Loucy (cell line): ENCODE measurements around the gene GSE1.

ENCODE experiments used
- H2AFZ ChIP-seq: fragments of 200-600 bp; sonication (generic); 2 replicates; pipeline ENCODE4 v1.6.0; 2016; ENCODE audit warnings: antibody characterized with exemption, mild to moderate bottlenecking, low read length, moderate library complexity
- H3F3A ChIP-seq: fragments of 200-600 bp; 2 replicates; pipeline ENCODE4 v1.6.0; 2016; ENCODE audit warnings: antibody characterized with exemption, low read depth, mild to moderate bottlenecking
- H3K27me3 ChIP-seq: fragments of 200-600 bp; sonication (generic); 2 replicates; pipeline ENCODE4 v1.6.1; 2014; ENCODE audit warnings: low read length, mild to moderate bottlenecking; ENCODE audit not compliant: insufficient read depth, poor library complexity, severe bottlenecking
- H3K36me3 ChIP-seq: fragments of 200-600 bp; sonication (generic); 2 replicates; pipeline ENCODE4 v1.6.1; 2016; ENCODE audit warnings: low read length; ENCODE audit not compliant: insufficient read depth
- H3K4me1 ChIP-seq: fragments of 200-600 bp; sonication (generic); 2 replicates; pipeline ENCODE4 v1.5.1; 2014; ENCODE audit warnings: low read length, mild to moderate bottlenecking; ENCODE audit not compliant: insufficient read depth, poor library complexity, severe bottlenecking
- H3K4me2 ChIP-seq: fragments of 200-600 bp; sonication (generic); 2 replicates; pipeline ENCODE4 v1.6.0; 2014; ENCODE audit warnings: antibody characterized with exemption, low read length, low read depth, mild to moderate bottlenecking; ENCODE audit not compliant: poor library complexity, severe bottlenecking
- H3K4me3 ChIP-seq: fragments of 200-600 bp; sonication (generic); 2 replicates; pipeline ENCODE4 v1.5.1; 2014; ENCODE audit warnings: low read length, mild to moderate bottlenecking, mixed read lengths; ENCODE audit not compliant: poor library complexity, severe bottlenecking
- H3K79me2 ChIP-seq: fragments of 200-600 bp; sonication (generic); 2 replicates; pipeline ENCODE4 v1.6.1; 2014; ENCODE audit warnings: low read length; ENCODE audit not compliant: insufficient read depth
- H3K9ac ChIP-seq: fragments of 200-600 bp; sonication (generic); 2 replicates; pipeline ENCODE4 v1.6.0; 2014; ENCODE audit warnings: mild to moderate bottlenecking, low read depth, low read length, moderate library complexity; ENCODE audit not compliant: poor library complexity, severe bottlenecking
- H3K9me2 ChIP-seq: fragments of 200-600 bp; sonication (generic); replicated peaks from 2 replicates; pipeline ENCODE4 v1.6.1; 2016; ENCODE audit warnings: low read depth, low read length, mixed read lengths
- H3K9me3 ChIP-seq: fragments of 200-600 bp; sonication (generic); 2 replicates; pipeline ENCODE4 v1.6.1; 2014; ENCODE audit warnings: mild to moderate bottlenecking, antibody characterized with exemption, low read length, low read depth; ENCODE audit not compliant: insufficient read depth
- H4K20me1 ChIP-seq: fragments of 200-600 bp; sonication (generic); 2 replicates; pipeline ENCODE4 v1.6.0; 2014; ENCODE audit warnings: antibody characterized with exemption, low read length, mild to moderate bottlenecking; ENCODE audit not compliant: insufficient read depth, poor library complexity, severe bottlenecking
- EZH2phosphoT487 ChIP-seq: fragments of 200-600 bp; IDR thresholded peaks from 2 replicates; pipeline ENCODE4 v1.6.1; 2018; ENCODE audit warnings: antibody characterized with exemption, mild to moderate bottlenecking, moderate library complexity, borderline replicate concordance
- TF ChIP-seq, protein P1 (sequence below): fragments of 200-600 bp; sonication (generic); conservative IDR thresholded peaks from 2 replicates; pipeline ENCODE4 v1.5.1; 2014; ENCODE audit warnings: mild to moderate bottlenecking, antibody characterized with exemption, low read length

GSE1 gene

DNA sequence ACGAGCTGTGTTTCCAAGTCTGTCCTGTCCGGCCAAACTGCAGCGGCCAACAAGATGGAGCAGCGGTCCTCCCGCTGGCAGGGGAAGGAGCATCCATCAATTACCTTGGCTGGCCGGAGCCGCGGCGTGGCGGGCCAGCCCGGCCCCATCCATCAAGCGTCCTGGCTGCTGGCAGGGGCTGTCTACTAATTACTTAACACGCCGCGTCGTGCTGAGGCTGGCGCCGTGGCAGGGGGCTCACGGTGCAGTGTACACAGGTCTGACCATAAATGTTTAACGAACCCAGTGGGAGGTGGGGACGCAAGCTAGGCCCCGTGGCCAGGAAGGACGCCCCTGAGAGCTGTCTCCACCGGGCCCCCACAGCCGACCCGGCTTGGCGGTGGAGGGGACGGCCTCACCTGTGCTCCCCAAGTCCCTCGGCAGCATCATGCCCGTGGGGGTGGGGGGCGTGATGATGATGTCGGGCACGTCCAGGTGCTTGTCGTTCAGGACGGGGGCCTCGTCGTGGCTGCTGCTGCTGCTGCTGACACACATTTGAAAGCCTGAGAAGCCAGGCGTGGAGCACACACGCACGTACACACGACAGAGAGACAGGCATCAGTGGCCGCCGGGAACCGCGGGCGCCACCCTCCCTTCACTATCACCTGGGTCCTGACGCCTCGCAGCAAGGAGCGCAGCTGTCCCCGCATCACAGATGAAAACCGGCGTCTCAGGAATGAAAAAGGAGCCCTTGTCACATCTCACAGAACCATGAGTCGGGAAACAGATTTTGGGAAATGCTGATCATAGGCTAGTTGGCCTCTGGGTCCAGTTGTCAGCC lies 96.9 kb downstream of the GSE1 start:
- TF ChIP-seq, protein P1, sequence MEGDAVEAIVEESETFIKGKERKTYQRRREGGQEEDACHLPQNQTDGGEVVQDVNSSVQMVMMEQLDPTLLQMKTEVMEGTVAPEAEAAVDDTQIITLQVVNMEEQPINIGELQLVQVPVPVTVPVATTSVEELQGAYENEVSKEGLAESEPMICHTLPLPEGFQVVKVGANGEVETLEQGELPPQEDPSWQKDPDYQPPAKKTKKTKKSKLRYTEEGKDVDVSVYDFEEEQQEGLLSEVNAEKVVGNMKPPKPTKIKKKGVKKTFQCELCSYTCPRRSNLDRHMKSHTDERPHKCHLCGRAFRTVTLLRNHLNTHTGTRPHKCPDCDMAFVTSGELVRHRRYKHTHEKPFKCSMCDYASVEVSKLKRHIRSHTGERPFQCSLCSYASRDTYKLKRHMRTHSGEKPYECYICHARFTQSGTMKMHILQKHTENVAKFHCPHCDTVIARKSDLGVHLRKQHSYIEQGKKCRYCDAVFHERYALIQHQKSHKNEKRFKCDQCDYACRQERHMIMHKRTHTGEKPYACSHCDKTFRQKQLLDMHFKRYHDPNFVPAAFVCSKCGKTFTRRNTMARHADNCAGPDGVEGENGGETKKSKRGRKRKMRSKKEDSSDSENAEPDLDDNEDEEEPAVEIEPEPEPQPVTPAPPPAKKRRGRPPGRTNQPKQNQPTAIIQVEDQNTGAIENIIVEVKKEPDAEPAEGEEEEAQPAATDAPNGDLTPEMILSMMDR = no peak
- no peak overlapping the region for H3K9ac ChIP-seq
- no peak overlapping the region for H2AFZ ChIP-seq
- no peaks in the 10 kb centered on the region for H3F3A ChIP-seq
- H3K27me3 ChIP-seq = no peaks in the 10 kb centered on the region
- H3K4me3 ChIP-seq = no peak overlapping the region
- H3K4me1 ChIP-seq = no peaks in the 10 kb centered on the region
- no peaks in the 10 kb centered on the region for H3K9me3 ChIP-seq
- H3K36me3 ChIP-seq = no peaks in the 10 kb centered on the region
- H3K4me2 ChIP-seq = no peak overlapping the region
- no peaks in the 10 kb centered on the region for H3K9me2 ChIP-seq
- H3K79me2 ChIP-seq = no peaks in the 10 kb centered on the region
- H4K20me1 ChIP-seq = no peaks in the 10 kb centered on the region

DNA sequence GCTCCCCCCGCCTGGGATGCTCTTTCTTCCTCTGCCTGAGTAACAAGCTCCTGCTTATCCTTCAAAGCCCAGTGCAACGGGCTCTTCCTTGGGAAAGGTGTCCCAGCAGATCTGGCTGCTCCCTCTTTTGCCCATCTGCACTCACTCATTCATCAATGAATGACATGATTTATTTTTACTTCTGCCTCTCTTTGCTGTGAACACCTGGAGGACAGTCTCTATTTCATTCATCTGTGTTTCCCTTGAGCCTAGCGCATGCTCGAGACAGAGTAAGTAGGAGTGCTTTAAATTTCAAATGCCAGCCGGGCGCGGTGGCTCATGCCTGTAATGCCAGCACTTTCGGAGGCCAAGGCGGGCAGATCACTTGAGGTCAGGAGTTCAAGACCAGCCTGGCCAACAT lies 97.6 kb downstream of the GSE1 start:
- H3K79me2 ChIP-seq = no peaks in the 10 kb centered on the region
- H3K27me3 ChIP-seq = no peaks in the 10 kb centered on the region
- H3K4me2 ChIP-seq = no peak overlapping the region
- H4K20me1 ChIP-seq = no peaks in the 10 kb centered on the region
- no peak overlapping the region for H3K4me3 ChIP-seq
- H3K9ac ChIP-seq = no peak overlapping the region
- no peaks in the 10 kb centered on the region for H3F3A ChIP-seq
- H3K36me3 ChIP-seq = no peaks in the 10 kb centered on the region
- no peak for TF ChIP-seq EZH2phosphoT487
- TF ChIP-seq, protein P1 = no peak
- no peaks in the 10 kb centered on the region for H3K9me2 ChIP-seq
- peaks cover 7% of the 10 kb centered on the region for H3K4me1 ChIP-seq
- H3K9me3 ChIP-seq = no peaks in the 10 kb centered on the region
- no peak overlapping the region for H2AFZ ChIP-seq

DNA sequence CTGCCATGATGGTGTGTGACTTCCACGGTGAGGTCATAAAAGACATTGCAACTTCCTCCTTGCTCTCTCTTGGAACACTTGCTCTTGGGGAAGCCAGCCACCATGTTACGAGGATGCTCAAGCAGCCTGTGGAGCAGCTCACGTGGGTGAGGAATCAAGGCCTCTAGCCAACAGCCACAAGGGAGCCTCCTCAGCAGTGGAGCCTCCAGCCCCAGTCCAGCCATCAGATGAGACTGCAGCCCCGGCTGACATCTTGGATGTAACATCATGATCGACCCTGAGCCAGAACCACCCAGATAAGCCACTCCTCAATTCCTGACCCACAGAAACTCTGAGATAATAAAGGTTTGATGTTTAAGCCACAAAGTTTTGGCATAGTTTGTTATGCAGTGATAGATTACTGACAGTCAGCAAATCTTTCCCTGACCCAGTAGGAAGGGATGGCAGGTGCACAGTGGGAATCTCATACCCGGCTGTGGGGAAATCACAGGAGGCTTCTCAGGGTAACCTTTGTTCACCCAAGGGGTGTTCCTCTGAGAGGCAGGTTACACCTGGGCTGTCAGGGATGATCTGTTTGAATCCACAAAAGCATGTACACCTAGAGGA lies 99.0 kb downstream of the GSE1 start:
- H3K9ac ChIP-seq = no peak overlapping the region
- no peaks in the 10 kb centered on the region for H3K27me3 ChIP-seq
- no peak overlapping the region for H3K4me2 ChIP-seq
- H4K20me1 ChIP-seq = no peaks in the 10 kb centered on the region
- no peak for TF ChIP-seq EZH2phosphoT487
- TF ChIP-seq, protein P1 = no peak
- H3K9me2 ChIP-seq = no peaks in the 10 kb centered on the region
- H3K9me3 ChIP-seq = no peaks in the 10 kb centered on the region
- H3K4me3 ChIP-seq = no peak overlapping the region
- H3K4me1 ChIP-seq = peaks cover 15% of the 10 kb centered on the region
- H3F3A ChIP-seq = no peaks in the 10 kb centered on the region
- H3K36me3 ChIP-seq = no peaks in the 10 kb centered on the region
- no peak overlapping the region for H2AFZ ChIP-seq
- H3K79me2 ChIP-seq = no peaks in the 10 kb centered on the region
